HFFc6 (cell line): ENCODE measurements around the gene TTLL12. TPM values are rescaled to one million over a fixed set of nuclear protein-coding genes. Genes with fewer than 3 reads are reported as not detected.
A peak's percentile ranks its signal among the peaks of the same experiment; 100 is the strongest.

Experiments used
- DNase-seq: peaks from one replicate; pipeline ENCODE4 v3.0.0-alpha.2; 2018
- H3K27ac Mint-ChIP-seq: 2 replicates; pipeline ENCODE4 v1.8.0; 2020; ENCODE audit warnings: mild to moderate bottlenecking, mixed read lengths
- H3K27me3 Mint-ChIP-seq: 2 replicates; pipeline ENCODE4 v1.8.0; 2021; ENCODE audit warnings: mild to moderate bottlenecking, moderate library complexity, mixed read lengths; ENCODE audit not compliant: insufficient read depth
- H3K36me3 Mint-ChIP-seq: 2 replicates; pipeline ENCODE4 v1.8.0; 2021; ENCODE audit warnings: low read depth, mixed read lengths
- H3K4me1 Mint-ChIP-seq: 2 replicates; pipeline ENCODE4 v1.8.0; 2020; ENCODE audit warnings: low read depth, mixed read lengths
- H3K4me3 Mint-ChIP-seq: 2 replicates; pipeline ENCODE4 v1.8.0; 2020; ENCODE audit warnings: mild to moderate bottlenecking, moderate library complexity, mixed read lengths
- H3K9me3 Mint-ChIP-seq: 2 replicates; pipeline ENCODE4 v1.8.0; 2020; ENCODE audit warnings: mild to moderate bottlenecking, mixed read lengths
- CTCF ChIP-seq: fragments of 200-600 bp; sonication (generic); IDR thresholded peaks from 2 replicates; pipeline ENCODE4 v1.5.0; 2021; ENCODE audit warnings: antibody characterized with exemption, mild to moderate bottlenecking
- total RNA-seq, 6 experiments: library from RNA; stranded (reverse); fragmentation: NEBNext Ultra II Directional; extraction: Animal tissue kit (Norgen Biotek cat#: 25700); gene quantifications; 2 replicates in 1 of 6; 3 replicates in 5 of 6; pipeline ENCODE4 v1.2.3, GENCODE V29; 2021

Gene TTLL12
- total RNA-seq, 6 experiments from 2014 or later, result 33.9 to 42.4 (median 38.7) TPM

- no peak overlapping the region for H3K27ac Mint-ChIP-seq
- no peak for TF ChIP-seq CTCF
- peaks cover 41% of the 10 kb centered on the region for H3K27me3 Mint-ChIP-seq
- DNase-seq, result no peak
- no peak overlapping the region for H3K4me3 Mint-ChIP-seq
- H3K36me3 Mint-ChIP-seq, result no peaks in the 10 kb centered on the region
- H3K9me3 Mint-ChIP-seq, result no peaks in the 10 kb centered on the region
- H3K4me1 Mint-ChIP-seq, result peaks cover 26% of the 10 kb centered on the region
Observed at GRCh38 chr22:43198126-43198525, 11.2 kb upstream of the TTLL12 start.

- Mint-ChIP-seq H3K27me3 (peaks cover 40% of the 10 kb centered on the region), H3K27ac (no peak overlapping the region), H3K4me3 (peak overlapping the region; percentile 16; the same call in 1 of the 2 replicates), H3K4me1 (peaks cover 26% of the 10 kb centered on the region), H3K9me3 (no peaks in the 10 kb centered on the region), H3K36me3 (no peaks in the 10 kb centered on the region)
- TF ChIP-seq CTCF, result no peak
- DNase-seq, result peak; percentile 33
Observed at GRCh38 chr22:43197271-43197941, 10.5 kb upstream of the TTLL12 start.

- Mint-ChIP-seq H3K36me3 (no peaks in the 10 kb centered on the region), H3K9me3 (no peaks in the 10 kb centered on the region; the same call in 1 of the 2 replicates), H3K4me1 (peaks cover 17% of the 10 kb centered on the region), H3K4me3 (no peak overlapping the region), H3K27ac (no peak overlapping the region), H3K27me3 (peaks cover 25% of the 10 kb centered on the region)
- no peak for TF ChIP-seq CTCF
- no peak for DNase-seq
Observed at GRCh38 chr22:43191831-43192230, 4.9 kb upstream of the TTLL12 start.

- DNase-seq, result no peak
- Mint-ChIP-seq H3K27ac (peak overlapping the region; percentile 68), H3K27me3 (peaks cover 15% of the 10 kb centered on the region), H3K9me3 (no peaks in the 10 kb centered on the region; the same call in 1 of the 2 replicates), H3K4me1 (peaks cover 23% of the 10 kb centered on the region), H3K4me3 (peak overlapping the region; percentile 13; the same call in 1 of the 2 replicates), H3K36me3 (peaks cover 7% of the 10 kb centered on the region)
- TF ChIP-seq CTCF, result no peak
Observed at GRCh38 chr22:43188829-43189545, 2.1 kb upstream of the TTLL12 start.

- TF ChIP-seq CTCF, result peak; percentile 84
- peak; percentile 82 for DNase-seq
- H3K27ac Mint-ChIP-seq, result peak overlapping the region; percentile 80
- H3K9me3 Mint-ChIP-seq, result no peaks in the 10 kb centered on the region; the same call in 1 of the 2 replicates
- H3K4me3 Mint-ChIP-seq, result peak overlapping the region; percentile 83
- peaks cover 26% of the 10 kb centered on the region for H3K4me1 Mint-ChIP-seq
- peaks cover 8% of the 10 kb centered on the region for H3K27me3 Mint-ChIP-seq
- peaks cover 7% of the 10 kb centered on the region for H3K36me3 Mint-ChIP-seq
Observed at GRCh38 chr22:43187171-43188099, 501 bp upstream of the TTLL12 start.
